Thymus (tissue), 11 donors: Measurements from ENCODE around the gene RGS16. TPM values are rescaled to one million over a fixed set of nuclear protein-coding genes. Genes with fewer than 3 reads are reported as not detected.

Source experiments
- DNase-seq, 9 donors: peaks; one replicate each; pipeline ENCODE4 v3.0.0-alpha.2; 2013; ENCODE audit warnings: low spot score in 9 of 9, low read depth in 6 of 9, missing footprints in 1 of 9
- H3K27ac ChIP-seq, 2 donors: one replicate each; pipeline ENCODE4 v1.5.1; 2013; ENCODE audit warnings: control low read depth in 1 of 2, low read depth in 1 of 2, low read length in 1 of 2, mild to moderate bottlenecking in 1 of 2, moderate library complexity in 1 of 2
- H3K27me3 ChIP-seq, 2 donors: one replicate each; pipeline ENCODE4 v1.5.1; 2013; ENCODE audit warnings: low read length in 1 of 2; ENCODE audit not compliant: control insufficient read depth in 2 of 2, insufficient read depth in 1 of 2
- H3K36me3 ChIP-seq, 2 donors: one replicate each; pipeline ENCODE4 v1.5.1; 2013; ENCODE audit warnings: low read length in 1 of 2, mild to moderate bottlenecking in 1 of 2, moderate library complexity in 1 of 2; ENCODE audit not compliant: control insufficient read depth in 2 of 2, insufficient read depth in 2 of 2
- H3K4me1 ChIP-seq, 2 donors: one replicate each; pipeline ENCODE4 v1.5.1; 2013; ENCODE audit warnings: low read length in 2 of 2; ENCODE audit not compliant: control insufficient read depth in 2 of 2, insufficient read depth in 2 of 2
- H3K4me3 ChIP-seq, 2 donors: one replicate each; pipeline ENCODE4 v1.5.1; 2013; ENCODE audit warnings: low read length in 2 of 2, control low read depth in 1 of 2, mild to moderate bottlenecking in 1 of 2
- H3K9me3 ChIP-seq, 2 donors: one replicate each; pipeline ENCODE4 v1.5.1; 2013; ENCODE audit warnings: low read length in 1 of 2, mild to moderate bottlenecking in 1 of 2; ENCODE audit not compliant: control insufficient read depth in 2 of 2, insufficient read depth in 1 of 2
- WGBS: extraction: QIAGEN DNeasy Blood & Tissue Kit; methylation state at CpG from one replicate; pipeline ENCODE4 v1.1.7; 2013; 5-methylcytosine and 5-hydroxymethylcytosine counted together
- polyA plus RNA-seq: library from polyadenylated mRNA; stranded (reverse); fragments of 200-250 nt; gene quantifications from one replicate; pipeline ENCODE4 v1.2.3, GENCODE V29; 2013
- total RNA-seq: library from RNA; stranded (reverse); fragments of 120-200 nt; gene quantifications from one replicate; pipeline ENCODE4 v1.2.4, GENCODE V29; 2013
- donor health status: healthy.

Gene RGS16
- total and polyA plus RNA-seq, 2 donors: 5.0 to 8.3 TPM

- peaks cover 0 to 9% of the 10 kb centered on the region in 2 donors for H3K4me1 ChIP-seq
- no peaks in the 10 kb centered on the region for H3K36me3 ChIP-seq
- DNase-seq: no peak
- H3K27ac ChIP-seq: no peak overlapping the region
- no peak overlapping the region for H3K4me3 ChIP-seq
- no peaks in the 10 kb centered on the region for H3K27me3 ChIP-seq
- WGBS: 97% methylated on average over 6 of the region's 6 CpGs
- H3K9me3 ChIP-seq: no peaks in the 10 kb centered on the region
Measured at GRCh38 chr1:182596934-182597333, 7.3 kb downstream of the RGS16 start.

DNA sequence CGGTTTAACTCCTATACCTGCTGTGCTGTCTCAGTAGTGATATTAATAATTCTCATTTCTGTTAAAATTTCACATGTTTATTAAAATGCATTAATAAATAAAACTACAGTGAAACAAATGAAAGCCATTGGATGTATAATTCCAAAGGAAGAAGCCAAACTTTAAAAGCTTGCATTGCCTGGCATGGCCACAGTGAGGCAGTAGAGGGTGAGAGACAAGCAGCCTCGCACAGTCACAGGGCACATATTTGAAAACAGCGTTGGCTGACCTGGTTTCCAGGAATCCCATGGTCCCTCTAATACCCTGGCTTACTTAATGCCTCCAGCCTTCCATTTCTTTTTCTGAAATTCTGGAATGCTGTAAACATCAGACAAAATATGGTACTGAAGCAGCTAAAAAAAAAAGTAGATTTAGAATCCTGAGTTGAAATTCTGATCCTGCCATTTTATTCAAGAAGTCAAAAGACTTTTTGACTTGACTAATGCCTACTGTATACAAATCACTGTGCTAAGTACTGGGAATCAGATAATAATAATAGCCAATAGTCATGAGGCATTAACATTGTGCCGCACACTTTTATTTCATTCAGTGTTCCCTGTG is 8.4 kb downstream of the RGS16 start:
- WGBS: 40% methylated on average over 4 of the region's 4 CpGs
- Histone ChIP-seq H3K4me1 (peaks cover 0 to 3% of the 10 kb centered on the region in 2 donors), H3K27ac (no peak overlapping the region), H3K9me3 (no peaks in the 10 kb centered on the region), H3K36me3 (no peaks in the 10 kb centered on the region), H3K4me3 (no peak overlapping the region), H3K27me3 (no peaks in the 10 kb centered on the region)
- DNase-seq: peak in 3 of 9 donors; percentile 41 to 69 (median 61)

GRCh38 chr1:182589931-182590330 is 14.3 kb downstream of the RGS16 start:
- WGBS: 97% methylated on average over 5 of the region's 5 CpGs
- no peaks in the 10 kb centered on the region for H3K36me3 ChIP-seq
- no peaks in the 10 kb centered on the region for H3K27me3 ChIP-seq
- no peak for DNase-seq
- H3K9me3 ChIP-seq: no peaks in the 10 kb centered on the region
- H3K27ac ChIP-seq: no peak overlapping the region
- H3K4me3 ChIP-seq: no peak overlapping the region
- peaks cover 0 to 6% of the 10 kb centered on the region in 2 donors for H3K4me1 ChIP-seq

DNA sequence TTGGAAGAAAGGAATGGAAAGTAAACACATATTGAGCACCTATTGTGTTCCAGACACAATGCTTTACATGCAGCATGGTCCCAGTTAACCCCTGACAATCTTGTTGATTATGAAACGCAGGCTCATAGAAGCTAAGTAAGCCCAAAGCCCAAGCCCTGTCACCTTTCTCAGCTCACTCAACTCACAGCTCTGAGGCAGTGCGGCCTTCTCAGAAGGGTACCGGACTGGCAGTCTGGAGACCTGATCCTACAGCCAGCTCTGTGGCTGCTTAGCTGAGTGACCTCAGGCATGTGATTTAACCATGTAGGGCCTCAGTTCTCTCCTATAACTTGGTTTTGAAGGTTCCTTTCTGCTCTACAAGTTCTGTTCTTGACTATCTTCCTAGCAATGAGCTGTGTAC is 14.7 kb downstream of the RGS16 start:
- WGBS: 96% methylated on average over 3 of the region's 3 CpGs
- Histone ChIP-seq H3K27ac (peak overlapping the region in 1 of 2 donors; percentile 94), H3K9me3 (no peaks in the 10 kb centered on the region), H3K4me3 (no peak overlapping the region), H3K27me3 (no peaks in the 10 kb centered on the region), H3K4me1 (peaks cover 3 to 6% of the 10 kb centered on the region in 2 donors), H3K36me3 (no peaks in the 10 kb centered on the region)
- DNase-seq: no peak

GRCh38 chr1:182588500-182589396 is 15.4 kb downstream of the RGS16 start, which contains the start of gene RNASEL:
TSS of gene RNASEL (minus strand) at chr1:182589256. CDS start at chr1:182586806, 2,450 bp downstream.
- H3K27ac ChIP-seq: peak within 1 kb of the TSS; percentile 94 to 98
- H3K36me3 ChIP-seq: no peaks in the 10 kb centered on the region
- DNase-seq: peak in 7 of 9 donors; percentile 51 to 86 (median 57)
- no peaks in the 10 kb centered on the region for H3K9me3 ChIP-seq
- peaks cover 6% of the 10 kb centered on the region in 2 donors for H3K4me1 ChIP-seq
- peak within 1 kb of the TSS; percentile 86 to 87 for H3K4me3 ChIP-seq
- 6% methylated on average over 20 of the region's 20 CpGs for WGBS
- H3K27me3 ChIP-seq: no peaks in the 10 kb centered on the region

- peaks cover 6% of the 10 kb centered on the region in 2 donors for H3K4me1 ChIP-seq
- peak overlapping the region; percentile 86 to 87 for H3K4me3 ChIP-seq
- H3K27me3 ChIP-seq: no peaks in the 10 kb centered on the region
- H3K9me3 ChIP-seq: no peaks in the 10 kb centered on the region
- peak overlapping the region in 1 of 2 donors; percentile 98 for H3K27ac ChIP-seq
- H3K36me3 ChIP-seq: peaks cover 0 to 6% of the 10 kb centered on the region in 2 donors
- 77% methylated on average over 4 of the region's 4 CpGs for WGBS
- DNase-seq: peak in 1 of 9 donors; percentile 28
Measured at GRCh38 chr1:182587666-182588499, 16.3 kb downstream of the RGS16 start.

DNA sequence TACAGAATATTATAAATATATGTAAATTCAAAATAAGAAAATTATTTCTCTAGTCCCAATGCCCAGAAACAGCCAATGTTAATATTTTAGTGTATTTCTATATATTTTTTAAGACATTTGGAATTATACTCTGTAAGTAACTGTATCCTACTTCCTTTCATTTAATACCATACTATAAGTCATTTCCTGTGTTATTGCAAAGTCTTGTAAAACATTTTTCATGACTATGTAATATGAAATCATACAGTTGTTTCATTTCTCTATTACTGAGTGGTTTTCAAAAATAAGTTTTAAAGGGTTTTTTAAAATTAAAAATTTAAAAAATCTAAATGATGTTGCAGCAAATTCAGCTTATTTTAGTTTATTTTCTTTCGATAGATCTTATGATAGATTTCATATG is 17.1 kb downstream of the RGS16 start:
- 0% methylated on average over 1 of the region's 1 CpG for WGBS

GRCh38 chr1:182586380-182586779 is 17.8 kb downstream of the RGS16 start:
- 96% methylated on average over 11 of the region's 11 CpGs for WGBS
- no peak overlapping the region for H3K4me3 ChIP-seq
- peaks cover 6 to 8% of the 10 kb centered on the region in 2 donors for H3K36me3 ChIP-seq
- DNase-seq: no peak
- no peaks in the 10 kb centered on the region for H3K9me3 ChIP-seq
- H3K27me3 ChIP-seq: no peaks in the 10 kb centered on the region
- no peak overlapping the region for H3K27ac ChIP-seq
- H3K4me1 ChIP-seq: peaks cover 6% of the 10 kb centered on the region in 2 donors

More for the DNA sequence above, 17.1 kb downstream of the RGS16 start:
- H3K4me3 ChIP-seq: no peak overlapping the region
- H3K4me1 ChIP-seq: peaks cover 6% of the 10 kb centered on the region in 2 donors
- peaks cover 3 to 6% of the 10 kb centered on the region in 2 donors for H3K36me3 ChIP-seq
- H3K27ac ChIP-seq: no peak overlapping the region
- no peaks in the 10 kb centered on the region for H3K27me3 ChIP-seq
- H3K9me3 ChIP-seq: no peaks in the 10 kb centered on the region
- DNase-seq: no peak
